HG03060 (cell line): ENCODE measurements around the gene LRRC4C.
A peak's percentile ranks its signal among the peaks of the same experiment; 100 is the strongest.

ENCODE experiments used
- ATAC-seq: cut with Tn5 transposase; IDR thresholded peaks from one replicate; pipeline ENCODE4 v1.9.1; 2021; ENCODE audit warnings: low read depth, moderate number of reproducible peaks; ENCODE audit not compliant: unreplicated experiment

The LRRC4C gene

DNA sequence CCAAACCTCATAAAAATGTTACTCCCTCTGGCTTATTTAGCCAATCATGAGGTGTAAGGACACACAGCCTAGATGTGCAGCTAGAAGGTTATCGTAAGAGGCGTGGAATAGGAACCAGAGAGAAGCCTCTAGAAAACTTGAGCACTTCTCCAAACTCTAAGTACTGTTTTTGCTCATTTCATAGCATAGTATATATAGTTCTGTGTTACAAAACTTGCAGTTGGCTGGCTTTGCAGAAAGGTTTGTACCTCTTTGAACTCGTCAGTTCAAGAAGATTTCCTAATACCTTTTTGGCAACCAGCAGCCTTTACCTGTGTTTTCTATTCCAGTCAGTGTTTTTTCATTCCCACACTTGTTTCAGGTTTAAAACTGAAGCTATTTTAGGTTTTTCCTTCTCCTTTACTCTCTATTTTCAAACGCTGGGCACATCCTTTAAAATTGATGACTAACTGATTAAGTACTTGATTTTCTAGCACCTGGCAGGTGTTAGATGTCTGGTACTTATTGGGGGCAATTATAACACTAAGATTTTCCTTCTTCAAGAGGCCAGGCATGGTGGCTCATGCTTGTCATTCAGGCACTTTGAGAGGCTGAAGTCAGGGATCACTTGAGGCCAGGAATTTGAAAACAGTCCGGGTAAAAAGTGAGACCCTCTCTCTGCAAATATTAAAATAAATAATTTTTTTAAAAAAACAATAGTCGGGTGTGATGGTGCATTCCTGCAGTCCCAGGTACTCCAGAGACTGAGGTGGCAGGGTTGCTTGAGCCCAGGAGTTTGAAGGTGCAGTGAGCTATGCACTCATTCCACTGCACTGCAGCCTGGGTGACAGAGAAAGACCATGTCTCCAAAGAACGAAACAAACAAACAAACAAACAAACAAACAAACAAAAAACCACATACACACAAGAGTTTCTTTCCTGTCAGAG, 125.2 kb downstream of the LRRC4C start:
- ATAC-seq, result no peak

DNA sequence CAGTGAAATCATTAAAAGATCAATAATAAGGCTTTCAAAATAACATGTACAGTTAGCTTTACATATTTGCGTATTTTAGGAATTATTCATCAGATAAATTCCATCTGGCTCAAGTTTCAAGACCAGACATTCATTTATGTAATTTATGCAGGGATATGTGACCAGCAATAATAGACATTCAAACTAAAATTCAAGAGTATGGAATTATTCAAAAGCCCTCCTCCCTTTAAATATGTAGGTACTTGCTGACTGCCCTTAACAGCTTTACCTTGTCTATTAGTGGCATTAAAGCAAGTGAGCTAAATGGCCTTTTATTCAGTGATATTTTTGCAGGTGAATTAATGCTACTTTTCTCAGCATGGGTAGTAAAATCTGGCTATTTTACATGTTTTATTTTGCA, 126.1 kb downstream of the LRRC4C start:
- ATAC-seq, result no peak

DNA sequence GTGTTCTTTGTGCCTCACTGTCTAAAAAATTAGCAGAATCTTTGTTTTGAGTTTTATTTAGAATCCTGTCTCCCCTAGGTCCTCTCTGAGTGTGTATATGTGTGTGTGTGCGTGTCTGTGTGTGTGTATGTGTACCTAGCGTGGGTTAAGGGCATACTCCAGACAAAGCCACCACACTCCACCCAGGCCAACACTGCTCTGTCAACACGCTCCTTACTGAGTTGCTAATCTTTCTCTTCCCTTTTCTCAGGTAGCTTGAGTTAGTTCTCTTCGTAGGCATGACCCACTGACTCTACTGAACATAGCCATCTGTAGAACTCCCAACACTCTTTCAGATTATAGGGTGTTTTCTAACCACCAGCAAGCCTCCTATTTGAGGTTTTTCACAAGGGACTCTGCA, 131.1 kb downstream of the LRRC4C start:
- no peak for ATAC-seq

DNA sequence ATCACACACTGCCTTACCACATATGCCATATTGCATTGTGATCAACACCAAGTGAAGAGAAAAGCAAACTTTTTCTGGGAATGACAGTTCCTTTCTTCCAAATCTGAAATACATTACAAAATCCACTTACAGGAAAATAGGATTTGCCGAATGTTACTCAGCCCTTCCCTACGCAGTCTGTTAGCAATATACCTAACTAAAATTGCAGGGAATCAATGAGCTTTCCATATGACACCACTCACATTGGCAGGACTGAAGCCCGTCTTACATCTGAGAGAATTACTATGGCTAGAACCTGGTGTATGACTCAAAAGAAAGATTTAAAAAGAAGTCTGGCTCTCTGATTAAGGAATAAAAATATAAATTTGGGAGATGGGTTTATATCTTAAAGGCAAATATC, 136.0 kb downstream of the LRRC4C start:
- no peak for ATAC-seq

DNA sequence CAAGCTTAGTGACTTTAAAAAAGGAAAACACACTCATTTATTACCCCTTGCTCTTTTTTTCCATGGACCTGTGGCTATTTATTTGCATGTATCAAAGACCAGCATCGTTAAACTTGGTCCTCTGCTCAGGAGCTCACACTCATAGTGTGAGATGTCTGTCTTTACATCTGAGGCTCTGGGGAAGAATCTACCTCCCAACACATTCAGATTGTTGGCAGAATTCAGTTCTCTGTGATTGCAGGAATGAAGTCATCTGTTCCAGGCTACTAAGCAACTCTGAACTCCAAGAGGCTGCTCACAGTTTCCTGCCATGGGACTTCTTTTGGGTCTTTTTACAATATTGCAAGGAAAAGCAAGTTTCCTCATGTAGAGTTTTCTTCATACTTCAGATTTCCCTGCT, 138.8 kb downstream of the LRRC4C start:
- no peak for ATAC-seq

DNA sequence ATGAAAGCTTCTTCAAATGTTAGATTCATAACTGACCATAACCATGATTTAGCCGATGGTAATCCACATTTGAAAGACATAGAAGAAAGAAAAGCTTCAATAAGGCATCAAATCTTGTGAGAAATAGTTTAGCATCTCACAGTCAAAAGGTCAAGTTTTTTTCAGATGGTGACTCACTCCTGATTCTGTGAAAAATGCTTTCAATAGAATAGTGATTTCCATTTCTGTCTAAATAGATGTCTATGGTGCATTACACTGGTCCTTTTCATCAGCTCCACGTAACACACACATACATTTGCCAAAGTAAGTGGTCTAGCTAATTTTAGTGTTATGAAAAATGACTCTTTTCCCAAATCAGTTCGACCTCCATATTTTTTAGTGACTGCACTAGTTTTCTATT, 139.2 kb downstream of the LRRC4C start:
- ATAC-seq, result no peak

DNA sequence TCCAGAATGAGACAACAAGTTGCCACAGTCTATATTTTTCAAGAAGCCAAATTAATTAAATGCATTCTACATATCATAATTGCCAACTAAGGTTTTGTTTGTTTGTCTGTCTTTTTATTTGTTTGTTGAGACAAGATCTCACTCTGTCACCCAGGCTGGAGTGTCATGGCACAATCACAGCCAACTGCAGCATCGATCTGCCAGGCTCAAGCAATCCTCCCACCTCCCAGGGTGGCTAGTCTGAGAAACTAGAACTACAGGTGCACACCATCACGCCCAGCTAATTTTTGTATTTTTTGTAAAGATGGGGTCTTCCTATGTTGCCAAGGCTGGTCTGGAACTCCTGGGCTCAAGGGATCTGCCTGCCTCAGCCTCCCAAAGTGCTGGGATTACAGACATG, 140.0 kb downstream of the LRRC4C start:
- no peak for ATAC-seq

DNA sequence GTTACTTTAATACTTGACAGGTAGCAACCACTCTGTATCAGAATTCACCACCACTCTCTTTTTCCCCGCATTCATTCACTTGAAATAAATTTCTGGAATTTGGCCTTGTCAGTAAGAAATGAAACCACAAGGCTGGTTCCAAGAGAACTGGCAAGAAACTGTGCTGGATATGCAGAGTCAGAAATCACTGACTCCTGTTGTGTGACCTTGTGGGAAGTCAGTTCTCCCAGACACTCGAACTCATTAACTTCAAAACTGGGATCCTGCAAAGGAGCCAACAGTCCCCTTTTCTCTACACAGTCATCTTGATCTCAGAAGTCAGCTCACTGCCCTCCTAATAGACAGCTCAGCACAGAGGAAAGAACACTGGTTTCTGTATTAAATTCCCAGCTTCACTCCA, 142.7 kb downstream of the LRRC4C start:
- no peak for ATAC-seq

DNA sequence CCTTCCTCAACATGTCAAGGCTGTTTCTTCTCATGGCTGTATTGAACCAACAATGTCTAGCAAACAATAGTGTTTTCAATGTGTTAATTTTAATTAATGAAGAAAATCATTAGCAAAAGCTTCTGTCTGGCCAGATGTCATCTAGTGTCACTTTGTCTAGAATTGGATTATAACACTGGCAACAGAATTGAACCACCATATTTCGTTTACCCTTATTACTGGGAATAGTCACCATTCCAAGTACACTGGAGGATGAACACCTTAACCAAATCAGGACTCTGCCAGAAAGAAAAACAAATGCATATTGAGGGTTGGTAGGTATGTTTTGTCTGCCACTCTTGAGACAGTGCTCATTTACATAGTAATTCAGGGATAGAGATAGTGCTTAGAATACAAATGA, 146.2 kb downstream of the LRRC4C start:
- ATAC-seq, result no peak

DNA sequence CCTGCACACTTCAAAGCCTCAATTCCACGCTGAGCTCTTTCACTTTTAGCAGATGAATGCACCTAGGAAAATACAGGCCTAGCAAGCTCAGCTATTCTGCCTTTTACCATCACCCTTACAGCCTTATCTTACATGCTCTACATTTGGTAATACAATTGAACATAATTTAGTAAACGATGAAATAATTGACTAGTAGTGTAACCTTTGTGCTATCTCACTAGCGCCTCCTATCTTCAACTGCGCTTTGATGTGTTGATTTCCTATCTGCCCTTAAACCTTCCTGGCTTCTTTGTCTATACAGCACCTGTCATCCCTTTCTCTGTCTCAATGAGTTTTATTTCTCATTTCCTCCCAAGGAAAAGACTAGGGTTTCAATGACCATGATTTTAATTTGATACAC, 149.7 kb downstream of the LRRC4C start:
- no peak for ATAC-seq

DNA sequence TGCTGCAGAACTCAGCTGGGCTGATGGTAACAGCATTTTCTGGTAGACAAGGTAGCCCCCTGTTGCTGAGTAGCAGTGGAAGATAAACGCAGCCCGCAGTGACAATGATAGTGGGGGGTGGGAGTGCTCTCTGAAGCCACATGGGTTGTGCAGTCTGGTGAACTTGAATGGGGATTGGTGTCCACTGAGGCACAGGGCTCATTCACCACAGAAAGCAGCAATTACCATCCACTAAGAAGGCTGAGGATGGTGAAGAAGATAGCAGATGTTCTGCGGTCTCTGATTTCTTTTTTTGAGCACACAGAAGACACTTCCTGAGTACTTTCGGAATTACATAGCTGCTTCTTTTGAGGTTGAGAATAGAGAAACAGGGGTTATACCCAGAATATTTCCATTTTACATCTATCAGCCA, 150.3 kb downstream of the LRRC4C start:
- peak; percentile 93 for ATAC-seq

DNA sequence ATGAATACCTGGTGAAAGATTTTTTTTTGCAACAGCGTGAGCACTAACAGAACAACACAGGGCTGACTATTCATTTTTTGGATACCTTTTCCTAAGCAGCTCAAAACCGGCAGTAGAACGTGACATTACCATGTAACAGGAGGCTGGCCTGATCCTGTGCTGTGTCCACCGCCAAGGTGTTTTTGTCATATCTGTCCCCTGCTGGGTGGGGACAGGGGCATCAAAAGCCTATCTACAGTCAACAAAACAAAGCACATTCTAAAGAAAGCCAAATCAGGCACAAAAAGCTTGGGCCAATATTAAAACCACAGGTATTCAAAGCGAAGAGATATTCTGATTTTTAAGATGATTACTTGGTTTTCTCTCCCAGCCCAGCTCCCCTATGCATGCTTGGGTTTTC, 151.2 kb downstream of the LRRC4C start:
- ATAC-seq, result no peak

DNA sequence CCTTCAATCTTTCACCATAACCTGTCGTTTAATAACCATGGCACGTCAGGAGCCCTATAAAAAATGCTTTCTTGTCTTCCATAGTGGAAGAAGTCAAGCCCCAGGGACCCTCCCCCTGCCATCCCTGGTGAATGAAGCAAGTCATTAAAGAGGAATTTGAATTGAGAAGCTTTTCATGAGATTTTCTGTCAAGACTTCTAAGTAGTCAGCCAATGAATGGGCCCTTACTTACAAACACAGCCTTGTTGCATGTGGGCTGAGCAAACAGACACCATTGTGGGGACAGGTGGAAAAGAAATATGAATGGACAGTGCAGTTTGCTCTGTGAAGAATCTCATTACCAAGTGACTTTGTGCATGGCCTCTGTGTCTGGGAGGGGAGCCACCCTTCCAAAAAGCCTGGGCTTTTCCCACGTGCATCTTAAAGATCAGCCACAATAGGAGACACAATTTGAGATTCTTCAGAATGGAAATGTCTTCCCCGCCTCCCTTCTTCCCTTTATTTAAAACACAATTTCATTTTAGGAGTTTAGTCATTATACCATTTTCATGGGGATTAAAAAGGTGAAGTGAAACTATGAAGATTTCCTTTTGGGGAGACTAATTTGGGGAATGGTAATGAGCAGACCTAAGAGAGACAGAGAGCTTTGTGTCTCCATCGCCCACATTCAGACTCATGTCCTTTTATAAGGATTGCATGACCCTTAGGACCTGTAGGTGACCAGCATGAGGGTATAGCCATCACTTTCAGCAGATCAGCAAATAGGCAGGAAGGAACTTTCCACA, 152.0 kb downstream of the LRRC4C start:
- no peak for ATAC-seq

DNA sequence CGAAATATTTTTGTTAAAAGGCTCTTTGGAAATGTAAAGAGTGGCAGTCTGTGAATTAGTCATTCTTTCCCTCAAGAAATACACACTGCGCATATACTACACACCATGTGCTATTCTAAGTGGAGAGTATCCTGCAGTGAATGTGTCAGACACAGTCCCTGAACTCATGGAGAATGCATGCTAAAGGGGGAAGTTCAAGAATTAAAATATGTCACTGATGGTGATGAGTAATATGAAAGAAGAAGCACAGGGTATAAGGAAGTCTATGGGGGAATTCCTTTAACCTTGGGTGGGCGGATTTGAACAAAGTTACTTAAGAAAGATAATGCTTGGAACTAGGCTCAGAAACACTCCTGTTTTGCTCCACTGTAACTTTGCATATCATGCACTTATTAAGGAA, 153.0 kb downstream of the LRRC4C start:
- no peak for ATAC-seq

DNA sequence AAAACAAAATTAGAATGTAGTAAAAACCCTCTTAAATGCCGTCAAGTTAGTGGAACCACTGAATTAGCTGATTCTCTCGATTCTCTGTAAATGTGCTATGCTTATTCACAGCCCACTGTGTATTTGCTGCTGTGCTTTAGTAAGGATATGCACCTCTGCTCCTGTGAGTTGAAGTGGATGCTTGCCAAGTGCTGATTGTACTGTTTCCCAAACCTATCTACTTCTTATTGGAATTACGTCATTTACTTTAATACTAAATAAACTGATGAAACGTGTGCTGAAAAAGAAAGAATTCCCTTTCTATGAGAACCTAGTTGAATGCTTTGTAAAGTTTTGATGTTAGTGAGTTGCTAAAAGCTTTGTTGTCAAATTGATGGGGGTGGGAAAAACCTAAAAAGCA, 158.4 kb downstream of the LRRC4C start:
- ATAC-seq, result no peak

DNA sequence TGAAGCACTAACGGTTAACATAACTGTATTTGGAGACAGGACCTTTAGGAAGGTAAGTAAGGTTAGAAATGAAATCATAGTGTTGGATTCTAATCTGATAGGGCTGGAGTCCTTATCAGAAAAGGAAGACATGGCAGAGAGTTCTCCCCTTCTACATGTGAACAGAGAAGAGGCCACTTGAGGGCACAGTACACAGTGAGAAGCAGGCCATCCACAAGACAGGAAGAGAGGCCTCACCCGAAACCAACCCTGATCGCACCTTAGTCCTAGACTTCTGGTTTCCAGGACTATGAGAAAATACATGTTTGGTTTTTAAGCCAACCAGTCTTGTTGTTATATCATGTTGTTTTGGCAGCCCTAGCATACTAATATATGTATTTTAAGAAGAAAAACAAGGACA, 170.0 kb downstream of the LRRC4C start:
- ATAC-seq, result no peak

DNA sequence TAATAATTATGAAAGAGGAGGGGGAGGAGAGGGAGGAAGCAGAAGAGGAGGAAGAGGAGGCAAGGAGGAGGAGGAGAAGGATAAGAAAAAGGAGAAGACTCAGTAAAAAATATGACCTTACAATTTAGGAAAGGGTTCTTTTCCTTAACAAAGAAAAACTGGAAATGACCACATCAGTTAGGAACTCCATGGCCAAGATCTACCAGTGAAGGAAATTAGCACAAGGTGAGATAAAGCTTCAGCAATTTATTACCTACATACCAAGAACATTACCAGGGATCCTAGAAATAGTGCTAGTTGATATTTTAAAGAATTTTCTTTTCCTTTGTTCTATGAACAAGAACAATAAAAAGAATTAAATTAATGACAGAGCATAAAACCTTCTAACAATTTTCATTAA, 172.7 kb downstream of the LRRC4C start:
- no peak for ATAC-seq

DNA sequence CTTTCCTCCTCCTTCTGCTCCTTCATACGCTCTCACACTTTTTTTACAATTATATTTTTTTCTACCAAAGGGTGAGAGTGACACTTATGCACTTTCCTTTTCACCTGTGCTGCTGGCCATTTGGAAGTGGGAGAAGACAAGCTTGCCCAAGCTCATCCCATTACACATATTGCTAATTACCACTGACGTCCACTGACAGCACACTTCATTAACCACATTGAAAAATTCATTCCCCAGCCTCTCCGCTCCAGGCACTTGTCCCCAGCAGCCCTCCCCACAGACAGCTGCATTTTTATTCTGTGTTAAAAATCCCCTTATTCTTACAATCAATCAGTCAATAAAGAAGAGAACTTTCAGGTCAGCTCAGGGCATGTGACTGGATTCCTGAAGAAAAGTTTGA, 175.1 kb downstream of the LRRC4C start:
- no peak for ATAC-seq

DNA sequence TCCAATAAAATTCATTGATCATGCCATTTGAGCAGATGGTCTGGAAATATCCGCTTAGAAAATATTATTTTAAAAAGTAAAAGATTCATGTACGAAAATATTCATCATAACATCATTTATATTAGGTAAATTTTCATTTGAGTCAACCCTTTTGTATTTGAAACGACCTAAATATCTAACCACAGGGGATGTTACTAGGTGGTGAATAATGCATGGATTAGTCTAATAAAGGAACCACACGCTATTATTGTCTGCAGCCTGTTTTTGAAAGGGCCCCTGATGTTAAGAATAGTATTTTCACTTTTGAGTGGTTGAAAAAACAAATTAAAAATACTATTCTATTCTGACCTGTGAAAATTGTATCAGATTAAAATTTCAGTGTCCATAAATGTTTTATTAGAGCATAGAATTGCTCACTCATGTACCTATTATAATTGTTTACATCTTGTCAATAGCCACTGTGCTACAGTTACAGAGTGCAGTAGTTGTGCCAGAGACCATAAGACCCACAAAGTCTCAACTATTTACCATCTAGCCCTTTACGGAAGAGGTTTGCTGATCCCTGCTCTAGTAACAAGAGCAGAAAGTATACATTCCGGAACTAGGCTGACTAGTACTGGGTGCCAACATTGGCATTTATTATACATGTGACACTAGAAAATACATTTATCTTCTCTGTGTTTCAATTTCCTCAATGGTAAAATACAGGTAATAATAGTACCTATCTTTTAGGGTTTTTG, 176.1 kb downstream of the LRRC4C start:
- no peak for ATAC-seq

DNA sequence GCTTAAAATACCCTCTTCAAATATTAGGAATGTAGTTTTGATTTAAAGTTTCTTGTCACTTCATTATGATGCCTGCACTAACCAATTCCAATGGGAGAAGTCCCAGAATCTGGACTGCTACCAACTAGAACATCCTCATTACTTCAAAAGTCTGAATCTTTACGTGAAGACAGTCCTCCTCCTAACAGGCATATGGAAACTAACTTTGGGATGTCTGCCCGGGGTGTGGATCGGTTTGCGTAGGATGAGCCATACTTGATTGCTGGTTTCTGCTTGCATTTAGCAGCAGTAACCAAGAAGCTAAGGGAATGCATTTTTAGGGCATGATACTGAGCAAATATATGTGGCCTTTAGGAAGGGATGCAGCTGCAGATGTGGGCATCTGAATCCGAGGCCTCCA, 177.1 kb downstream of the LRRC4C start:
- no peak for ATAC-seq

DNA sequence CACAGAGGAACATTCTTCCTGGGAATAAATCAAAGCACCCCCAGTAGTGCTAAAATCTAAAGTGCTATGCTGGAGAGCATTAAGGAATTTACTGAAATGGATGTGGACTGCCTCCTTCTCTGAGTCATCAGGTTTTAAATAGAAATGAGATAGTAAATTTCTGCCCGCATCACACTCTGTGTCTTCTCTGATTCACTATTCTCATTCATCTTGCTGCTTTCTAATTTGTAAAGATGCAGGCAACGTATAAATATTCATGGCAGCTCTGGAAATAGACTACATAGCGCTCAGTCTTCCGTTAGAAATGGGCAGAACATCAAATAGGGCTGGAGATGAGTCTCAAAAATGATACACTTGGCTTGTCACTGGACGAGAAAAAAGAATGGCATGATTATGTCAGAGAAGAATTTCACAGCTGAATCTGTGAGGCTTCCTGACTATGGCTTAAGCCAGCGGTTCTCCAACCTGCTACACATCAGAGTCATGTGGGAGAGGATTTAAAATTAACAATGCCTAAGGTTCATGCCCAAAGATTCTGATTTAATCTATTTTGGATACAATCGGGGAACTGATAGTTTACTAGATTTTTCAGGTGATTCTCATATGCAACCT, 178.2 kb downstream of the LRRC4C start:
- ATAC-seq, result no peak
